GM21423 (cell line): ENCODE measurements around the gene ZCCHC8.
"Not testable (repeated sequence)": the region's sequence is repeated elsewhere in the genome, so short reads cannot be mapped to it uniquely, and the experiment has no call there.

Source experiments
- ATAC-seq: cut with Tn5 transposase; IDR thresholded peaks from one replicate; pipeline ENCODE4 v1.9.1; 2021; ENCODE audit warnings: mild to moderate bottlenecking, moderate library complexity; ENCODE audit not compliant: unreplicated experiment

ZCCHC8 gene

GRCh38 chr12:122473543-122474323 lies 27.0 kb downstream of the ZCCHC8 start:
- no peak for ATAC-seq

- ATAC-seq = no peak
These were observed 29.2 kb downstream of the ZCCHC8 start for GRCh38 chr12:122471324-122472226.

GRCh38 chr12:122470576-122470975 lies 30.2 kb downstream of the ZCCHC8 start:
- ATAC-seq = not testable (repeated sequence)

- not testable (repeated sequence) for ATAC-seq
These were observed 30.9 kb downstream of the ZCCHC8 start for GRCh38 chr12:122469856-122470255.

- no peak for ATAC-seq
These were observed 32.7 kb downstream of the ZCCHC8 start for GRCh38 chr12:122467983-122468382.

- ATAC-seq = not testable (repeated sequence)
These were observed 36.3 kb downstream of the ZCCHC8 start for GRCh38 chr12:122464317-122465042.

GRCh38 chr12:122460641-122461040 lies 40.1 kb downstream of the ZCCHC8 start:
- ATAC-seq = no peak

- ATAC-seq = no peak
These were observed 40.7 kb downstream of the ZCCHC8 start for GRCh38 chr12:122460061-122460460.

GRCh38 chr12:122459211-122459610 lies 41.5 kb downstream of the ZCCHC8 start:
- ATAC-seq = no peak

- ATAC-seq = no peak
These were observed 42.4 kb downstream of the ZCCHC8 start for GRCh38 chr12:122458105-122459035.

- no peak for ATAC-seq
These were observed 43.1 kb downstream of the ZCCHC8 start for GRCh38 chr12:122457627-122458026.

- ATAC-seq = no peak
These were observed 46.0 kb downstream of the ZCCHC8 start for GRCh38 chr12:122454739-122455138.

- no peak for ATAC-seq
These were observed 46.4 kb downstream of the ZCCHC8 start for GRCh38 chr12:122454250-122454721.

- ATAC-seq = no peak
These were observed 47.9 kb downstream of the ZCCHC8 start for GRCh38 chr12:122452701-122453285.

GRCh38 chr12:122449317-122449716 lies 51.4 kb downstream of the ZCCHC8 start:
- no peak for ATAC-seq

GRCh38 chr12:122447825-122448224 lies 52.9 kb downstream of the ZCCHC8 start:
- not testable (repeated sequence) for ATAC-seq

- not testable (repeated sequence) for ATAC-seq
These were observed 54.3 kb downstream of the ZCCHC8 start for GRCh38 chr12:122446390-122446789.

GRCh38 chr12:122444071-122444470 lies 56.7 kb downstream of the ZCCHC8 start:
- not testable (repeated sequence) for ATAC-seq

- ATAC-seq = not testable (repeated sequence)
These were observed 61.9 kb downstream of the ZCCHC8 start for GRCh38 chr12:122438822-122439221.
